ENCODE results near the gene GPR160. TPM values are rescaled to one million over a fixed set of nuclear protein-coding genes. Genes with fewer than 3 reads are reported as not detected.
A peak's percentile ranks its signal among the peaks of the same experiment; 100 is the strongest.

GPR160 gene
- total RNA-seq, 1 donor from 2014 or later = 36.3 TPM

DNA sequence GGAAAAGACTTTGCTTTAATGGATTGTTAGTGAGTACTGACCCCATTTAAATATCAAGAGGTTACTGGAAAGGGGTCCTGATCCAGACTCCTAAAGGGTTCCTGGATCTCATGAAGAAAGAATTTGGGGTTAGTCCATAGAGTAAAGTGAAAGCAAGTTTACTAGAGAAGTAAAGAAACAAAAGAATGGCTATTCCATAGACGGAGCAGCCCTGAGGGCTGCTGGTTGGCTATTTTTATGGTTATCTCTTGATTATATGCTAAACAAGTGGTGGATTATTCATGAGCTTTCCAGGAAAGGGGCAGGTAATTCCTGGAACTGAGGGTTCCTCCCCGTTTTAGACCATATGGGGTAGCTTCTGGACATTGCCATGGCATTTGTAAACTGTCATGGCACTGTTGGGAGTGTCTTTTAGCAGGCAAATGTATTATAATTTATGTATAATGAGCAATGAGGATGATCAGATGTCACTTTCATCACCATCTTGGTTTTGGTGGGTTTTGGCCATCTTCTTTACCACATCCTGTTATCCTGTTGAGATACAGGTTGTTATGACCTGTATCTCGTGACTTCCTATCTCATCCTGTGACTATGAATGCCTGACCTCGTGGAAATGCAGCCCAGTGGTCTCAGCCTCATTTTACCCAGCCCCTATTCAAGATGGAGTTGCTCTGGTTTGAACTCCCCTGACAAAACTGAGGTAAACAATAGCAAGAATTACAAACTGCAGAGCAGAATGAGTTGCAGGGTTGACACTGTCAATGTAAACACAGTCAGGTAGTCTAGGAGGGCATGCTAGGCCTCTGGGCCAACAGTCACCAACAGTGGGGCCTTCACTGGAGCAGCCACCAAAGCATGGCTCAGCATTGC is 10.3 kb upstream of the GPR160 start:
- DNase-seq (ENCODE audit: low spot score) = no peak

DNA sequence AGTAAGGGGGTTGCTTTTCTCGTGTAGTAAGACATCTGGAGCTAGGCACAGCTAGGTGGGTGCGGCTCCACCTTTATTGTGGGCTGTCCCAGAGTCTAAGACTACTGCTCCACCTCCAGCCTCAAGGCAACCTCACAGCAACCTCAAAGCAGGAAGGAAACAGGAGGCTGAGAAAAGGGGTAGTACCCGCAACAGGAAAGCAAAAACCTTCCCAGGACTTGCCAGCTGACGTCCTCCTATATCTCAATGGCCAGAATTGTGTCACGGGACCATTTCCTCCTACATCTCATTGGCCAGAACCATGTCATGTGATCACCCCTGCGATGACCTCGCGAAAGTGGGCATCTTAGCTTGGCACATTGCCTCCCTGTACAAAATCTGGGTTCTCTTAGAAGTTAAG is 4.3 kb upstream of the GPR160 start:
- DNase-seq (ENCODE audit: low spot score) = no peak

GRCh38 chr3:170038434-170039110 is 777 bp downstream of the GPR160 start:
- peak; percentile 38 for DNase-seq (ENCODE audit: low spot score)

- DNase-seq (ENCODE audit: low spot score) = no peak
Measured at GRCh38 chr3:170040418-170040817, 2.6 kb downstream of the GPR160 start.

DNA sequence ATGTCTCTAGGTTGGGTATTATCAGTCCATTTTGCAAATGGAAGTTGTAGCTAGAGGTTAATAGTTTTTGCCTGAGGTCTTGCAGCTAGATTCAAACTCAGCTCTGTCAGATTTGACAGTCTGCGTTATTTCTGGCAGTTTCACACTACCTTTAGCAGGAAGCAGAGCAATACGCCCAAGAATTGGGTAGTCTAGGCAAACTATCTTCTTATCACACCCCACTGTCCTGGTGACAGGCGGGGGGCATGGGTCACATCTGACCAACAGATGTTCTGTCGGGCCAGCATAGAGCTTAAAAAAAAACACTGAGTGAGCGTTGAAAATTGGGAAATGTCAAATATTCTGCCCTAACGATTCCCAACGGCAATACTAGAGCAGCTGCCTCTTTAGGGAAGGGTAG is 5.7 kb downstream of the GPR160 start:
- no peak for DNase-seq (ENCODE audit: low spot score)

- no peak for DNase-seq (ENCODE audit: low spot score)
Measured at GRCh38 chr3:170044271-170044670, 6.5 kb downstream of the GPR160 start.

DNA sequence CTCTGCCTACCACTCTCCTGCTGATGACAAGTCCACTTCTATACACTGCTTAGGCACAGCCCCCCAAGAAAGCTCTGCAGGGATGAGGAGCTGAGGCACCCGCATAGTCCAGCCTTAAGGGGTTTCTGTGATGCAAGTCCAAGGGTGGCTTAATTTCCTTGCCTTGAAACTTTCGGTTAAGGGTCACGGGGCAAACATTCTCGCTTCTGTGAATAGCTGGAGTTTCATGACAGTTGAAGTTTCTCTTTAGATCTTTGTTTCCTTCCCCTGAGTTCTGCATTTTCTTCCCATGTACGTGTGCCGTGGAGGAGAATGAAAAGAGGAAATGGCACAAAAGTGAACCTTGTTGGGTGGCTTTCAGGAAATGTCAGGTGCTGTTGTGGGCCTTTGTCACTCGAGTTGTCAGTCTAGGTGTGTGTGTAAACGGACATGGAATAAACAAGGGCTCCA is 7.0 kb downstream of the GPR160 start:
- DNase-seq (ENCODE audit: low spot score) = no peak

DNA sequence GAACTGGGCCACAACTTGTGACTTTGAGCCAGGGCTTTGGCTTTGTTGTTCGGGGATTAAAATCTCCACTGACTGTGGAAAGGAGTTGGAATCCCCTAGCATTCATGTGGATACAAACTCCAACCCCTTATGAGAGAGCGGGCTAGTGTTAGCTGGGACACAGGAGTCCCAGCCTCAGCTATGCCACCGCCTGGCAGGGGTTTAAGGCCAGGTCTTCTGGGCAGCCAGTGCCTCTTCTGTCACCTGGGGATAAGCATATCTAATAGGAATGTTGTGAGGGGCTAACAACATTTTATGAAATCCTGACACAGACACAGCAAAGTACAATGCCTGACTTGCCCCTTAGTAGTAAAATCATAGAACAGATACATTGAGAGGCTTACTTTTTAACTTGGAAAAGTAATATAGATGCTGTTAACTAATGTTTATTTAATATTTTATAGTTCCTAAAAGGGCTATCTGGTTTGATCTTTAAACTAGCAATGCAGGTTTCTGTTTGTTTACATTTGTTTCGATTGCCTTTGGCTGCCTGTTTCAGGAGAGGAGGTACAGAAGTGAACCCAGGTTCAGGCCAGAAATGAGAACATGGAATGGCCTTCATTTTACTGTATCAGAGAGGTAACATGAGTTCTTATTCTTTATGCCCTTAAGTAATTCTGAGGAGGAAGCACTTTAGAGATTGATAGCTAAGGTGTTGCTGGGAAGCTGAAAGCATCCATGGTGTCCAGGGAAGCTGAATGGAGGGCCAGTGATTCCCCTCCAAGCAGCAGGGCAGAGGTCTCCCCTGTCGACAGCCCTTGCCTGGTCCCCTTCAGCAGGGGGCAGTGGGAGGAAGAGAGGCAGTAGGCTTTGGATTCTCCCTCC is 8.7 kb downstream of the GPR160 start:
- DNase-seq (ENCODE audit: low spot score) = no peak

DNA sequence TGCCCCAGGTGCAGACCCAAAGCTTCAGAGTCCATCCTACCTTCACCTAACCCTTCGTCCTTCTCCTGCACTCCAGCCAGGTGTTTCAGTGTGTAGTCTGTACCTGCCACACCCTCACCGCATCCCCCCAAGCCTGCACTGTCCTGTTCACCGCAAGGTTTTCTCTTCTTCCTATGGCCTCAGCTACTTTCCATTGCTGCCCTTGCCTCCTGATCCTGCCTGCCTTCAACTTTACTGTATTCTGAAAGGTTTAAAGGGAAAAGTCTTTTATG is 9.3 kb downstream of the GPR160 start:
- no peak for DNase-seq (ENCODE audit: low spot score)

DNA sequence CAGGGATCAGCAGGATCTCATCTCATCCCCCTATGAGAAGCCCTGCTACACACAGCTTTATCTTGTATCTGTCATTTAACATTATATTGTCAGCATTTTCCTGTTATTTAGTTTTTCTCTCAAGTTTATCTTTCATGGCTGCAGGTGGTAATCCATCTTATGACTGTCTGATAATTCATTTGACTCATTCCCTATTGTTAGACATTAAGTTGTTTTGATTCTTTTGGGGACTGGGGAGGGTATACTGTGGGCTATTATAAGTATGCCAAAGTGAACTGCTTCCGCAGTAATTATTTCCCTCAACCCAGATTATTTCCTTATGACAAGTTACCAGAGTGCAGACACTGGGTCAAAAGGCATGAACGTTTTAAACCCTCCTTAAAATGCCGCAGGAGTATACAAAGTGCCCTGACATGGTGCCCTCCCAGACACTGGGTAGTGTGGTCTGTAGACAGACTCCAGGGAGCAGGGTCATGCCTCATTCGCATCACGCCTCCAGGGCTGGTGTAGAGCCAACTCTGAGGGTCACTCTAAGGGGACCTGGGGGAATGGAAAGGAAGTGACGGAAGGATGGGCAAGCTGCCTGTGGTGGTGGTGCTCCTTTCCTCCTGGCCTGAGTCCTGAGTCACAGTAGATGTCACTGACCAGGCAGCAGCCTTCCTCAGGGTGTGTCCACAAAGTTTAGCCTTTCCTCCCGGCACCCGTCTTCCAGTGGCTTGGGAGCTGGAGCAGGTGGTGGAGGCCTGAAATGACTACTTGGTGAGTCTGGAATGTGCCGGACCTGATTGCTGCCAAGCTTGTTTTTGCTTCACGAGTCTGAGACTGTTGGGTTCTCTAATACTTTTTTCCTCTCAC is 11.6 kb downstream of the GPR160 start:
- DNase-seq (ENCODE audit: low spot score) = peak; percentile 38

DNA sequence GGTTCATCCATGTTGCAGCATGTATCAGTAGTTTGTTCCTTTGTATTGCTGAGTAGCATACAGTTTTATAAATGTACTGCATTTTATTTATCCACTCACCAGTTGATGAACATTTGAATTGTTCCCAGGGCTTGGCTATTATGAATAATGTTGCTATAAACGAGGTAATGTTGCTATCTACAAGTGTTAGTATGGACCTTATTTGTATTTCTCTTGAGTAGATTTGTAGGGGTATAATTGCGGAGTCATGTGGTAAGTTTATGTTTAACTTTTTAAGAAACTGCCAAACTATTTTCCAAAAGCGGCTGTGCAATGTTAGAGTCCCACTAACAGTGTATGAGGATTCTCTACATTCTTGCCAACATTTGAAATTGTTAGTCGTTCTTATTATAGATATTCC is 13.0 kb downstream of the GPR160 start:
- DNase-seq (ENCODE audit: low spot score) = no peak

DNA sequence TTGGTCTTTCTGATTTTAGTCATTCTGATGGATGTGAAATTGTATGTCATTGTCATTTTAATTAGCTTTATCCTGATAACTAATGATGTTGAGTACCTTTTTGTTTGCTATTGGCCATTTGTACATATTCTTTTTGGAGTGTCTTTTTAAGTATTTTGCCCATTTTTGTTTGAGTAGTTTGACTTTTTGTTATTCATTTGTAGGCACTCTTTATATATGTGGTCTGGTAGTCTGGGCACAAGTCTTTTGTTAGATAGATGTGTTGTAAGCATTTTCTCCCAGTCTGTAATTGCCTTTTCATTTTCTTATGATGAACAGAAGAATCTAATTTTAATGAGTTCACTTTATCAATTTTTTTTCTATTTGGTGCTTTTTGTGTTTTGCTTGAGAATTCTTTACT is 14.6 kb downstream of the GPR160 start:
- DNase-seq (ENCODE audit: low spot score) = no peak

DNA sequence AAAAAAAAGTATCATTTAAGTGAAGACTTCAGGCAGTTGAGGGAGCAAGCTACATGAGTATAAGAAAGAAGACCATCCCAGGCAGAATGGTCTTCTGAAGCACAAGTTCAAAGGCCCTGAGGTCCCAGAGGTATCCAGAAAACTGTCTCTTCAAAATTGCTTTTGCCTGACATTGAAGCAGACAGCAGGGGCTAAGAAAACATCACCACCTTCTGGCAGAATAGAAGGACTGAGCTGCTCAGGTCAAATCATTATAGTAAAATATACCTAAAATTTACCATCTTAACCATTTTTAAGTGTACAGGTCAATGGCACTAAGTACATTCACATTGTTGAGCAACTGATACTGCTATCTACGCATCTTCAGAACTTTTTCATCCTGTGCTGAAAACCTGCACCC is 16.4 kb downstream of the GPR160 start:
- DNase-seq (ENCODE audit: low spot score) = no peak

DNA sequence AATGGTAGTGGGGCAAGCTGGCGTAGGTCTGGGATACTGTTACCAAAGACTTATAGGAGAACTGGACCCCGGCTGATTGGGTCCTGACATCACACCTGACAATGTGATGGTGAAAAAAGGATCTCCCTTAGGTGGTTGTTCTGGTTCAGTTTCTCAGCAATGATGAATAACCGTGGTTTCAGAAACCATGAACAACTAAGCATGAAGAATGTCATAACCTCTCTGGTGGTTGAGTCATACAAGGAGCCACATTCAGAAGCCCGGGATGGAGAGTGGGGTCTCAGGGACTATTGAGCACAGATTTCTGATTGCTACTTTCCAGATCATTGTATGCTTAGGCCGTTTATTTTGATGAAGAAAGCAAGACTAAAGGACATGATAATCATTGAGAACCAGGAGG is 17.4 kb downstream of the GPR160 start:
- no peak for DNase-seq (ENCODE audit: low spot score)

DNA sequence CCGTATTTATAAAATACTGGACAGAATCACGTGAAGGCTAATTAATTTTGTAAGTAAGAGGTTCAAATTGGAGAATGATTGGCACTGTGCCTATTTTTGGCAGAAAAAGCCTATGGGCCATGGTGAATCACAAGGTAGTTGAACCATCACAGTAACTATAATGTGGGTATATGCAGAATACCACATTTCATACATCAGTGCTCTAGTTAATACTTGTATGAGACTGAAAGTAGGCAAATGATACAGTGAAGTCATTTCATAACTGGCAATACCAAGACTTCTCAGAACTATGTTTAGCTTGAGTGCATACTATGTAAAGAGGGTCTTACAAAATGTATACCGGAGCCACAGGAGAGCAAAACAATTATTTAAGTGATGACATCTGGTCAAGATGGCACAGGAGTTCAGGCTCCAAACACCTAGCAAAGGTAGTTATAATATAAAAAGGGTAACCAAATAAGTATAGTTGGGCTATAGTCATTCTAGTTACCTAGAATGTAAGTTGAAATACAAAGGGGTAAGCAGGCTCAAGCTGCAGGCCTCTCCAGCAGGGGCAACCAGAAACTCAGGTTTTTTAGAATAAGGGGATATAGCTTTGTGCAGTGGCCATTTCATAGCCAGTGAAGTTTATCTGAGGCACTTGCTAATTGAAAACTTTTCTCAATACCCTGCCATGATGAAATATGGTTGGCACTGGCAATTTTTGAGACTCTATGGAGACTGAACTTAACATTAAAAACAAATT is 19.1 kb downstream of the GPR160 start:
- no peak for DNase-seq (ENCODE audit: low spot score)

GRCh38 chr3:170057550-170057949 is 19.8 kb downstream of the GPR160 start:
- no peak for DNase-seq (ENCODE audit: low spot score)

DNA sequence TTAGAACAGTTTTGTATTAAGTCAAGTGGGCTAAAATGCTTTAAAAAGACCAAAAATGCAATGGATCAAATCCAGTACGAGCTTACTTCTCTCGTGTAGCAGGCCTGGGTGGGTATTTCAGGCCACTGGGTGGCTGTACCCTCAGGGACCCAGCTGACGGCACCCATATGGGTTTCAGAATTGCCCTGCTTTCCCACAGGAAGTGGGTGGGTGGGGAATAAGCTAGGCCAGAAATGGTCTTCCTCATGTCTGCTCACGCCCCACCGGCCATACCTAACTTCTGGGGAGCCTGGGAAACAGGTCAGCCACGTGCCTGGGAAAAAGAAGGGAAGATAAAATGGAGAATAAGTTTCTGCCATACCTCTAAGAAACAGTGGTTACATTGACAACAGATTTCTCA is 20.3 kb downstream of the GPR160 start:
- DNase-seq (ENCODE audit: low spot score) = no peak

GRCh38 chr3:170059447-170059846 is 21.7 kb downstream of the GPR160 start:
- DNase-seq (ENCODE audit: low spot score) = no peak

DNA sequence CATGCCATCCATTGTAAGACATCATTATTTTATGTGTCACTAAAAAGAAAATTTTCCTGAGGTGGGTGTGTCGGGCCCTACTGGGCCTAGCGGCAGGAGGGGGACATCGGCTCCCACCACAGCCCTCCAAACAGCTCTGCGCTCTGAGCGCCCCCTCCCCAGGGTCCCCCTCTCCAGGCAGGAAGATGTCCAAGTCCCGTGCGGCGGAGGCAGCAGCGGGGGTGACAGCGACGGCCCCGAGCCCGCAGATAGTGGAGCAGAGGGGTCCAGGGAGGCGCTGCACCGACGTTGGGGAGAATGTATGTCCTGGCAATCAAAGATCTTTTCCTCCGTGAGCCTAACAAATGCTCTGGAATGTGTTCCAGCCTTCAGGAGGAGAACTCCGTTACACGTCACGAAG is 24.3 kb downstream of the GPR160 start:
- no peak for DNase-seq (ENCODE audit: low spot score)

- no peak for DNase-seq (ENCODE audit: low spot score)
Measured at GRCh38 chr3:170062769-170063168, 25.0 kb downstream of the GPR160 start.

DNA sequence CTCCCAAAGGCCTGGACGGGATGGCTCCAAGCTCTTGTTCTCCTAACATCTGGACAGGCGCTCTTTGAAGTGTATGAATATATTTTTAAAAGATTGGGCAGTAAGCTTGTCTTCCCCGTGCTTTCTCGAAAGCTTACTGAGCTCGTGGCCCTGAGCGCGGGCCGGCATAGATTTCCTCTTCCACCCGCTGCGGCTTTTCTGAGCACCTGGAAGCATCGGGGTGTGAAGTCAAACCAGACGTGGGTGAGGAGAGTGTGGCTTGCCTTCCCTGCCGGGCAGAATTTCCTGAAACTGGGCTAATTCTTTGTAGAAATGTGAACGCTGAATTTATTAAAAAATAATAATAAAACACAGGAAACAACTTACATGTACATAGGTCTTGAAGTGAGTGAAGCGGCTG is 25.9 kb downstream of the GPR160 start:
- DNase-seq (ENCODE audit: low spot score) = no peak
